Measurements from ENCODE around the gene SCUBE3. TPM values are rescaled to one million over a fixed set of nuclear protein-coding genes. Genes with fewer than 3 reads are reported as not detected.

SCUBE3 gene
- total and polyA plus RNA-seq, 10 donors: 0.03 to 0.43 (median 0.11) TPM; not detected in 1

- Histone ChIP-seq H3K9me3 (no peaks in the 10 kb centered on the region), H3K4me1 (peaks cover 0 to 9% (median 1%) of the 10 kb centered on the region in 6 donors), H3K27ac (no peak overlapping the region), H3K36me3 (no peaks in the 10 kb centered on the region), H3K4me3 (no peak overlapping the region), H3K27me3 (replicated peaks in 1 of 7) (peaks cover 0 to 18% (median 6%) of the 10 kb centered on the region in 7 donors)
- DNase-seq: no peak
- WGBS, 5 donors: 38 to 69% (median 58%) methylated on average over 2 of the region's 2 CpGs
- intact Hi-C loops (cut with DNase I; ENCODE audit: low total_unique reads): no loop called here
- no peak for TF ChIP-seq POLR2AphosphoS5 (IDR thresholded peaks at IDR 0.05)
- no peak for TF ChIP-seq CTCF (IDR thresholded peaks at IDR 0.05 in 8 of 11, conservative IDR thresholded peaks at IDR 0.05 in 3 of 11)
- TF ChIP-seq POLR2A (IDR thresholded peaks at IDR 0.05): no peak
These were observed 36.2 kb upstream of the SCUBE3 start for GRCh38 chr6:35177596-35177995.

GRCh38 chr6:35178012-35178411 lies 35.7 kb upstream of the SCUBE3 start:
- Histone ChIP-seq H3K4me1 (peaks cover 0 to 9% (median 1%) of the 10 kb centered on the region in 6 donors), H3K36me3 (no peaks in the 10 kb centered on the region), H3K9me3 (no peaks in the 10 kb centered on the region), H3K4me3 (no peak overlapping the region), H3K27ac (no peak overlapping the region), H3K27me3 (replicated peaks in 1 of 7) (peaks cover 0 to 23% (median 6%) of the 10 kb centered on the region in 7 donors)
- intact Hi-C loops (cut with DNase I; ENCODE audit: low total_unique reads): no loop called here
- 79 to 96% (median 90%) methylated on average over 2 of the region's 2 CpGs for WGBS, 5 donors
- no peak for DNase-seq
- TF ChIP-seq POLR2AphosphoS5 (IDR thresholded peaks at IDR 0.05) (no peak), POLR2A (IDR thresholded peaks at IDR 0.05) (no peak), CTCF (IDR thresholded peaks at IDR 0.05 in 8 of 11, conservative IDR thresholded peaks at IDR 0.05 in 3 of 11) (no peak)

GRCh38 chr6:35178932-35179832 lies 34.6 kb upstream of the SCUBE3 start:
- DNase-seq: no peak

More at GRCh38 chr6:35178932-35179832, 34.6 kb upstream of the SCUBE3 start:
- Histone ChIP-seq H3K4me3 (no peak overlapping the region), H3K27me3 (replicated peaks in 1 of 7) (peaks cover 0 to 16% (median 6%) of the 10 kb centered on the region in 7 donors), H3K27ac (no peak overlapping the region), H3K36me3 (no peaks in the 10 kb centered on the region), H3K9me3 (no peaks in the 10 kb centered on the region), H3K4me1 (peaks cover 0 to 9% (median 1%) of the 10 kb centered on the region in 6 donors)
- intact Hi-C loops (cut with DNase I; ENCODE audit: low total_unique reads): no loop called here
- WGBS, 5 donors: 66 to 82% (median 80%) methylated on average over 5 of the region's 5 CpGs
- no peak for TF ChIP-seq POLR2A (IDR thresholded peaks at IDR 0.05)
- TF ChIP-seq CTCF (IDR thresholded peaks at IDR 0.05 in 8 of 11, conservative IDR thresholded peaks at IDR 0.05 in 3 of 11): no peak
- TF ChIP-seq POLR2AphosphoS5 (IDR thresholded peaks at IDR 0.05): no peak
